ENCODE measurements around the gene ZBBX.
"Not testable (repeated sequence)": the region's sequence is repeated elsewhere in the genome, so short reads cannot be mapped to it uniquely, and the experiment has no call there.

- TF ChIP-seq CTCF, POLR2A, POLR2AphosphoS5, EP300 (IDR thresholded peaks at IDR 0.05): not testable (repeated sequence)
These were observed 42.3 kb upstream of the ZBBX start for GRCh38 chr3:167422396-167422795.

Data from suprapubic skin (tissue), 4 donors.